Heart left ventricle (tissue), 16 donors: Measurements from ENCODE around the gene TYW5. TPM values are rescaled to one million over a fixed set of nuclear protein-coding genes. Genes with fewer than 3 reads are reported as not detected.
"Not testable (repeated sequence)": the region's sequence is repeated elsewhere in the genome, so short reads cannot be mapped to it uniquely, and the experiment has no call there.

Source experiments
- ATAC-seq, 4 donors: fragments of 200-7000 bp; cut with Tn5 transposase; one replicate each; pipeline ENCODE4 v1.9.1; 2020 to 2022; ENCODE audit warnings: moderate library complexity in 4 of 4, mild to moderate bottlenecking in 3 of 4, moderate number of reproducible peaks in 1 of 4
- DNase-seq, 5 donors: peaks; one replicate each; pipeline ENCODE4 v3.0.0-alpha.2; 2020
- H3K27ac ChIP-seq, 12 donors: fragments of 200-600 bp; sonication (generic) in 4 of 12; one replicate each; pipeline versions ENCODE4 v1.5.0 to v1.8.0; 2016 to 2022; ENCODE audit warnings: mild to moderate bottlenecking in 2 of 12
- H3K27me3 ChIP-seq, 9 donors: fragments of 200-600 bp; sonication (generic) in 2 of 9; one replicate each; pipeline versions ENCODE4 v1.5.1 to v1.8.0; 2016 to 2022; ENCODE audit warnings: mild to moderate bottlenecking in 3 of 9
- H3K36me3 ChIP-seq, 9 donors: fragments of 200-600 bp; sonication (generic) in 2 of 9; one replicate each; pipeline versions ENCODE4 v1.5.0 to v1.8.0; 2018 to 2022; ENCODE audit warnings: mild to moderate bottlenecking in 2 of 9
- H3K4me1 ChIP-seq, 12 donors: fragments of 200-600 bp; sonication (generic) in 4 of 12; one replicate each; pipeline versions ENCODE4 v1.5.0 to v1.8.0; 2016 to 2022; ENCODE audit warnings: mild to moderate bottlenecking in 3 of 12
- H3K4me3 ChIP-seq, 12 donors: fragments of 200-600 bp; sonication (generic) in 4 of 12; one replicate each; pipeline versions ENCODE4 v1.5.0 to v1.8.0; 2017 to 2022; ENCODE audit warnings: mild to moderate bottlenecking in 9 of 12, moderate library complexity in 4 of 12
- H3K9me3 ChIP-seq, 12 donors: fragments of 200-600 bp; sonication (generic) in 4 of 12; one replicate each; pipeline versions ENCODE4 v1.5.0 to v1.8.0; 2016 to 2022; ENCODE audit warnings: mild to moderate bottlenecking in 1 of 12
- POLR2A ChIP-seq, 2 donors: fragments of 450-650 bp; IDR thresholded peaks; one replicate each; pipeline ENCODE4 v1.6.1; 2017; ENCODE audit warnings: antibody characterized with exemption in 2 of 2, mild to moderate bottlenecking in 2 of 2, moderate library complexity in 2 of 2
- WGBS, 4 donors: extraction: QIAGEN DNeasy Blood & Tissue Kit in 2 of 4; methylation state at CpG; one replicate each; pipeline versions ENCODE4 v1.1.5 to v1.1.7; 2013 to 2018; 5-methylcytosine and 5-hydroxymethylcytosine counted together
- intact Hi-C, 10 donors: fragments of 100-400 bp; cut with DNase I; formaldehyde crosslinking; loops; one replicate each; pipeline versions ENCODE4 v1.11.1 to v1.14.2; 2022
- polyA plus RNA-seq, 2 donors: library from polyadenylated mRNA; stranded (reverse); fragments of 200-250 nt; gene quantifications; one replicate each; pipeline ENCODE4 v1.2.3, GENCODE V29; 2013
- total RNA-seq, 9 donors: library from RNA; depleted of rRNA in 2 of 9; stranded (reverse); fragments of >200 nt in 2 of 9; fragmentation: NEBNext Ultra II Directional in 3 of 9; extraction: Animal tissue kit (Norgen Biotek cat#: 25700) in 3 of 9; gene quantifications; one replicate each; pipeline versions ENCODE4 v1.1.0 to v1.2.4, GENCODE V29; 2016 to 2023
- TF ChIP-seq, protein P1 (sequence below), 12 donors: fragments of 200-600 bp; sonication (generic) in 4 of 12; IDR thresholded peaks; one replicate each; pipeline versions ENCODE4 v1.5.0 to v1.8.0; 2018 to 2022; ENCODE audit warnings: antibody characterized with exemption in 12 of 12, mild to moderate bottlenecking in 5 of 12
- donor health status: ischemic (EF 13 %, LVEDD 7.1; RV severe dilation, severe dysfunction).
- donor health status: healthy with polysubstance abuse.
- donor health status: DM: no; HTN: yes; CAD: no.
- donor health status: DM: no; HTN: no; CAD: no.
- donor health status: ischemic (EF 25% LVEDD 6.9; RV normal size, moderate dysfunction).
- donor health status: ischemic (EF 25% LVEDD 5.7; RV mildly dilated, moderate dysfunction).
- donor health status: healthy.
- donor health status: DM: yes; HTN: yes; CAD: no.
- donor health status: ischemic (EF 35%, LVEDD 5.7; RV mildly dilated, moderate dysfunction).
- donor health status: nonischemic (EF 11% LVEDD 7.7; RV severe dilation, severe dysfunction).
- donor health status: DM: yes; HTN: yes; CAD: no.
- donor health status: PGD.
- donor health status: ischemic (EF 29% LVEDD 5.4; RV normal size, mild dysfunction).
- donor health status: nonischemic (EF 23%, LVEDD 6.1; RV moderate dilation, normal function).

TYW5 gene
- total and polyA plus RNA-seq, 11 donors = 1.4 to 4.4 (median 3.0) TPM

DNA sequence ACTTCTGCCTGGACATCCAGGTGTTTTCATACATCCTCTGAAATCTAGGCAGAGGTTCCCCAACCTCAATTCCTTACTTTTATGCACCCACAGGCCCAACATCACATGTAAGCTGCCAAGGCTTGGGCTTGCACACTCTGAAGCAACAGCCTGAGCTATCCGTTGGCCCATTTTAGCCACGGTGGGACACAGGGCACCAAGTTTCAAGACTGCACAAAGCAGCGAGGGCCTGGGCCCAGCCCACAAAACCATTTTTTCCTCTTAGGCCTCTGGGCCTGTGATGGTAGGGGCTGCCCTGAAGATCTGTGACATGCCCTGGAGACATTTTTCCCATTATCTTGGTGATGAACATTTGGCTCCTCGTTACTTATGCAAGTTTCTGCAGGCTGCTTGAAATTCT lies 38.3 kb downstream of the TYW5 start:
- Histone ChIP-seq H3K4me1 (peaks cover 0 to 22% (median 16%) of the 10 kb centered on the region in 12 donors), H3K27ac (no peak overlapping the region), H3K36me3 (peaks cover 0 to 32% (median 17%) of the 10 kb centered on the region in 9 donors), H3K9me3 (peaks cover 0 to 7% (median 0%) of the 10 kb centered on the region in 12 donors), H3K27me3 (no peaks in the 10 kb centered on the region), H3K4me3 (no peak overlapping the region)
- TF ChIP-seq POLR2A (IDR thresholded peaks at IDR 0.05) = no peak
- TF ChIP-seq, protein P1, sequence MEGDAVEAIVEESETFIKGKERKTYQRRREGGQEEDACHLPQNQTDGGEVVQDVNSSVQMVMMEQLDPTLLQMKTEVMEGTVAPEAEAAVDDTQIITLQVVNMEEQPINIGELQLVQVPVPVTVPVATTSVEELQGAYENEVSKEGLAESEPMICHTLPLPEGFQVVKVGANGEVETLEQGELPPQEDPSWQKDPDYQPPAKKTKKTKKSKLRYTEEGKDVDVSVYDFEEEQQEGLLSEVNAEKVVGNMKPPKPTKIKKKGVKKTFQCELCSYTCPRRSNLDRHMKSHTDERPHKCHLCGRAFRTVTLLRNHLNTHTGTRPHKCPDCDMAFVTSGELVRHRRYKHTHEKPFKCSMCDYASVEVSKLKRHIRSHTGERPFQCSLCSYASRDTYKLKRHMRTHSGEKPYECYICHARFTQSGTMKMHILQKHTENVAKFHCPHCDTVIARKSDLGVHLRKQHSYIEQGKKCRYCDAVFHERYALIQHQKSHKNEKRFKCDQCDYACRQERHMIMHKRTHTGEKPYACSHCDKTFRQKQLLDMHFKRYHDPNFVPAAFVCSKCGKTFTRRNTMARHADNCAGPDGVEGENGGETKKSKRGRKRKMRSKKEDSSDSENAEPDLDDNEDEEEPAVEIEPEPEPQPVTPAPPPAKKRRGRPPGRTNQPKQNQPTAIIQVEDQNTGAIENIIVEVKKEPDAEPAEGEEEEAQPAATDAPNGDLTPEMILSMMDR (IDR thresholded peaks at IDR 0.05) = no peak
- ATAC-seq (no peak), DNase-seq (no peak)
- 83 to 98% (median 92%) methylated on average over 4 of the region's 4 CpGs for WGBS, 4 donors
- intact Hi-C loops = no loop called here

DNA sequence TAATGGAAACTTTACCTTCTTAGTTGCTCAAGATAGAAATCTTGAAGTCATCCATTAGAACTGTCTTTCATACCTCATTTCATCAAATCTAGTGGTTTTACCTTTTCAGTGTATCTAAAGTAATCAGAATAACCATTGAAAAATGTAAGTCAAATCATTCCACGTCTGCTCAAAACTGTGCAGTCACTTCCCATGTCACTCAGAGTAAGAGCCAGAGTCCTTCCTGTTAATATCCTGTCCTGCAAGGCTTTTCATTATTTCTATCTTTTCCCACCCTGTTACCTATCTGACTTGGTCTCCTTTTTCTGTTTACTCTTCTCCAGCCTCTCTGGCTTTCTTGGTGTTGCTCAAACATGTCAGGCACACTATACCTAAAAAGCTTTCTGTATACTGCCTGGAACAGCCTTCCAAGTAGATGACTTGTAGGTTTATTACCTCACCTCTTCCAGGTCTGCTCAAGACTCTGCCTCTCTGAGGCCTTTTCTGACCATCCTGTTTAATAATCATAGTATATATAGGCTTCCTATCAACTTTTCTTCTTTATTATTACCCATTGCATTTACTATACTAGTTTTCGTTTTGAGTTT lies 40.8 kb downstream of the TYW5 start:
- ATAC-seq = no peak
- WGBS, 4 donors = 60 to 70% (median 61%) methylated on average over 2 of the region's 2 CpGs
- no peak overlapping the region for H3K27ac ChIP-seq
- no peak for DNase-seq
- peaks cover 0 to 29% (median 22%) of the 10 kb centered on the region in 12 donors for H3K4me1 ChIP-seq
- TF ChIP-seq, protein P1 (IDR thresholded peaks at IDR 0.05) = no peak
- TF ChIP-seq POLR2A (IDR thresholded peaks at IDR 0.05) = no peak
- peaks cover 0 to 7% (median 0%) of the 10 kb centered on the region in 12 donors for H3K9me3 ChIP-seq
- H3K27me3 ChIP-seq = no peaks in the 10 kb centered on the region
- no peak overlapping the region for H3K4me3 ChIP-seq
- intact Hi-C loops = loop anchor here in 1 of 10 donors (5.0 kb wide), 1 partner anchor 898 kb away; the partner anchor contains the start of gene BZW1
- H3K36me3 ChIP-seq = peaks cover 0 to 27% (median 16%) of the 10 kb centered on the region in 9 donors

DNA sequence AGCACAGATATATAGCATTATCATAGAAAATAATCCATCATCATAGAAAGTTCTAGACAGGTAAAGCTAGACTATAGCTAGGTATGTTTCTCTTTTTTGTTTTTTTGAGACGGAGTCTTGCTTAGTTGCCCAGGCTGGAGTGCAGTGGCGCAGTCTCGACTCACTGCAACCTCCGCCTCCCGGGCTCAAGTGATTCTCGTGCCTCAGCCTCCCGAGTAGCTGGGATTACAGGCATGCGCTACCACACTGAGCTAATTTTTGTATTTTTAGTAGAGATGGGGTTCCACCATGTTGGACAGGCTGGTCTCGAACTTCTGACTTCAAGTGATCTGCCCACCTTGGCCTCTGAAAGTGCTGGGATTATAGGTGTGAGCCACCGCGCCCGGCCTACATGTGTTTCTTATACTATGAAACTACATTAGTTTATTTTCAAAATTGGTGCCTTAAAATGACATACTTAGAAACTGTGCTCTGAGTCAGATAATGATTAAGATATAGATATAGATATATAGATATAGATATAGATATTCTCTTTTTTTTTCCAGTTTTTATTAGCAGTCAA lies 42.7 kb downstream of the TYW5 start:
- peak overlapping the region in 10 of 12 donors; percentile 59 to 99 (median 91) for H3K4me3 ChIP-seq
- intact Hi-C loops = loop anchor here in 1 of 10 donors (5.0 kb wide), 1 partner anchor 900 kb away; the partner anchor contains the start of gene BZW1
- ATAC-seq, DNase-seq, H3K27me3 ChIP-seq, H3K9me3 ChIP-seq: not testable (repeated sequence)
- H3K27ac ChIP-seq = peak overlapping the region in 1 of 12 donors; percentile 95
- H3K4me1 ChIP-seq = peaks cover 0 to 29% (median 22%) of the 10 kb centered on the region in 12 donors
- peaks cover 0 to 15% (median 4%) of the 10 kb centered on the region in 9 donors for H3K36me3 ChIP-seq
- 90 to 95% (median 93%) methylated on average over 12 of the region's 12 CpGs for WGBS, 4 donors

DNA sequence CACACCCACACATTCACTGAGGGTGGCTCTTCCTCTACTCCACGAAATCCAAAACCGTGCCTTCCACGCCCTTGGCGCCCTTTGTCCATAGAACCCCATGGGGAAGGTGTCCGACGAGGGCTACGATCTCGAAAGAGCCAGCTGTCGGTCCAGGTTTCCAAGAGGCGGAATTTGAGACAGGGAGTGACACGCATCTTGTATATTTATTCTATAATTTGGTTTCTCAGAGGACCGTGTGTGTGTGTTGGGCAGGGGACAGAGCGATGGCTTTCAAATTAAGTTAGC lies 43.5 kb downstream of the TYW5 start:
- peaks cover 0 to 10% (median 4%) of the 10 kb centered on the region in 9 donors for H3K36me3 ChIP-seq
- peak overlapping the region; percentile 85 to 99 (median 96) for H3K27ac ChIP-seq
- WGBS, 4 donors = 0 to 1% (median 0%) methylated on average over 13 of the region's 13 CpGs
- intact Hi-C loops = loop anchor here in 2 of 10 donors (2.0 to 5.0 kb wide), 2 partner anchors 43 to 900 kb away; partner anchors contain the start of genes BZW1 (in 1 of the 2), MAIP1 (in 1 of the 2) and TYW5 (in 1 of the 2)
- H3K4me1 ChIP-seq = peaks cover 0 to 29% (median 22%) of the 10 kb centered on the region in 12 donors
- ATAC-seq (peak in 1 of 4 donors; percentile 55), DNase-seq (no peak)
- peak overlapping the region; percentile 59 to 99 (median 89) for H3K4me3 ChIP-seq
- TF ChIP-seq, protein P1 (IDR thresholded peaks at IDR 0.05) = no peak
- no peak for TF ChIP-seq POLR2A (IDR thresholded peaks at IDR 0.05)
- H3K27me3 ChIP-seq = no peaks in the 10 kb centered on the region
- H3K9me3 ChIP-seq = peaks cover 0 to 4% (median 0%) of the 10 kb centered on the region in 12 donors
